ENCODE results near the gene CRMP1.

GRCh38 chr4:5814421-5814820 is 78.5 kb downstream of the CRMP1 start:
- TF ChIP-seq CTCF (conservative IDR thresholded peaks at IDR 0.05; ENCODE audit: low read depth, low read length): no peak
- TF ChIP-seq EZH2 (IDR thresholded peaks at IDR 0.05; ENCODE audit: borderline replicate concordance, low read depth, low read length, poor library complexity, severe bottlenecking): no peak

Data from A673 (cell line).